K562 (cell line): Measurements from ENCODE around the gene CMBL. TPM values are rescaled to one million over a fixed set of nuclear protein-coding genes. Genes with fewer than 3 reads are reported as not detected.
A peak's percentile ranks its signal among the peaks of the same experiment; 100 is the strongest.

Source experiments
- ATAC-seq: fragments of 200-7000 bp; cut with Tn5 transposase; 3 replicates; pipeline ENCODE4 v1.9.1; 2020; ENCODE audit warnings: moderate library complexity
- BruUV-seq: library from RNA; stranded (reverse); fragments of 400-500 nt; replicated peaks from 2 replicates; lab custom pipeline; 2021; lab: Mats Ljungman, UMichigan
- CTCF ChIA-PET: fragments of 300-600 bp; formaldehyde crosslinking; extraction: SDS; loops from one replicate; lab custom pipeline; 2021; ENCODE audit warnings: low intra/inter-chr PET ratio; lab: Yijun Ruan, JAX
- POLR2A ChIA-PET: fragments of 300-600, 350-650 bp; sonication (Branson Sonifier 250); formaldehyde crosslinking; extraction: SDS; loops from one replicate; lab custom pipeline; 2021; ENCODE audit warnings: antibody characterized with exemption, inconsistent platforms; lab: Yijun Ruan, JAX
- DNase-seq, 4 experiments: peaks; one replicate each; pipeline versions ENCODE4 v3.0.0 to v3.0.0-alpha.2; 2011 to 2018; ENCODE audit warnings: low spot score in 3 of 4, mixed read lengths in 3 of 4; ENCODE audit errors: extremely low read depth in 1 of 4
- FAIRE-seq: peaks from 2 replicates; lab custom pipeline; 2011; peaks lifted over from hg19 to GRCh38; lab: Jason Lieb, UNC
- H2AFZ ChIP-seq: 2 replicates; pipeline ENCODE4 v1.6.0; 2011; ENCODE audit warnings: low read depth, low read length, control low read depth, inconsistent platforms
- H3K27ac ChIP-seq: fragments of 200-600 bp; 3 replicates; pipeline ENCODE4 v1.8.0; 2011; ENCODE audit warnings: low read depth, mild to moderate bottlenecking, control low read depth, inconsistent platforms, low read length, moderate library complexity, mixed read lengths; ENCODE audit errors: extremely low read depth
- H3K27me3 ChIP-seq, 2 experiments: fragments of 300-600 bp in 1 of 2; 2 replicates in 1 of 2; 3 replicates in 1 of 2; pipeline versions ENCODE4 v1.6.0 to v1.8.0; 2011; ENCODE audit warnings: inconsistent platforms in 2 of 2, low read length in 2 of 2, mild to moderate bottlenecking in 1 of 2, mixed read lengths in 1 of 2, moderate library complexity in 1 of 2; ENCODE audit not compliant: control insufficient read depth in 2 of 2, insufficient read depth in 2 of 2
- H3K36me3 ChIP-seq: fragments of 300-600 bp; 3 replicates; pipeline ENCODE4 v1.8.0; 2011; ENCODE audit warnings: mild to moderate bottlenecking, low read length, inconsistent platforms; ENCODE audit not compliant: control insufficient read depth, insufficient read depth
- H3K4me1 ChIP-seq, 2 experiments: fragments of 200-600 bp in 1 of 2; replicated peaks in 1 of 2; 2 replicates in 1 of 2; 3 replicates in 1 of 2; pipeline versions ENCODE4 v1.5.1 to v1.8.0; 2011; ENCODE audit warnings: inconsistent platforms in 2 of 2, low read length in 2 of 2, mild to moderate bottlenecking in 1 of 2, mixed read lengths in 1 of 2, moderate library complexity in 1 of 2; ENCODE audit not compliant: control insufficient read depth in 2 of 2, insufficient read depth in 2 of 2
- H3K4me2 ChIP-seq: 2 replicates; pipeline ENCODE4 v1.6.1; 2011; ENCODE audit warnings: low read length, control low read depth, inconsistent platforms, mixed read lengths; ENCODE audit not compliant: insufficient read depth
- H3K4me3 ChIP-seq: fragments of 200-600 bp; sonication (generic), shearing (Covaris generic); 2 replicates; pipeline ENCODE4 v1.5.1; 2016; ENCODE audit warnings: control low read depth, inconsistent platforms
- H3K79me2 ChIP-seq: fragments of 200-600 bp; 3 replicates; pipeline ENCODE4 v1.8.0; 2011; ENCODE audit warnings: low read length, inconsistent platforms; ENCODE audit not compliant: control insufficient read depth, insufficient read depth
- H3K9ac ChIP-seq, 2 experiments: 2 replicates each; pipeline versions ENCODE4 v1.6.0 to v1.6.1; 2011; ENCODE audit warnings: low read depth in 2 of 2, low read length in 2 of 2, control low read depth in 1 of 2, inconsistent platforms in 1 of 2, mild to moderate bottlenecking in 1 of 2, mixed read lengths in 1 of 2; ENCODE audit not compliant: insufficient read depth in 1 of 2
- H3K9me1 ChIP-seq: one replicate; pipeline ENCODE4 v1.6.0; 2011; ENCODE audit warnings: inconsistent platforms, mild to moderate bottlenecking, low read length, moderate library complexity; ENCODE audit not compliant: control insufficient read depth, insufficient read depth
- H3K9me3 ChIP-seq: replicated peaks from 2 replicates; pipeline ENCODE4 v1.5.1; 2011; ENCODE audit warnings: low read depth, low read length, inconsistent platforms; ENCODE audit not compliant: control insufficient read depth, insufficient read depth
- H4K20me1 ChIP-seq: replicated peaks from 2 replicates; pipeline ENCODE4 v1.6.1; 2011; ENCODE audit warnings: low read length, inconsistent platforms, mixed read lengths; ENCODE audit not compliant: control insufficient read depth, insufficient read depth
- CBX2 ChIP-seq: fragments of 200-600 bp; sonication (generic); IDR thresholded peaks from one replicate; pipeline ENCODE4 v1.6.1; 2012; ENCODE audit warnings: mild to moderate bottlenecking, low read length, inconsistent platforms; ENCODE audit not compliant: insufficient read depth, poor library complexity, severe bottlenecking
- KDM1A ChIP-seq, 2 experiments: fragments of 450-650 bp; IDR thresholded peaks; 2 replicates each; pipeline ENCODE4 v1.6.1; 2016; ENCODE audit warnings: mild to moderate bottlenecking in 2 of 2
- NFIC ChIP-seq: fragments of 450-650 bp; IDR thresholded peaks from 2 replicates; pipeline ENCODE4 v1.6.1; 2017; ENCODE audit warnings: mild to moderate bottlenecking, inconsistent platforms
- PHB2 ChIP-seq: fragments of 450-650 bp; IDR thresholded peaks from 2 replicates; pipeline ENCODE4 v1.6.1; 2017; ENCODE audit warnings: low read depth
- PTRF ChIP-seq: fragments of 450-650 bp; IDR thresholded peaks from 2 replicates; pipeline ENCODE4 v1.6.1; 2016; ENCODE audit warnings: mild to moderate bottlenecking, missing genetic modification characterization, missing compliant biosample characterization
- RBFOX2 ChIP-seq: fragments of 200-400 bp; formaldehyde crosslinking; IDR thresholded peaks from 2 replicates; pipeline ENCODE4 v1.6.1; 2017; ENCODE audit warnings: low read depth, mild to moderate bottlenecking, low read length, moderate library complexity
- RFX1 ChIP-seq: fragments of 450-650 bp; IDR thresholded peaks from 2 replicates; pipeline ENCODE4 v1.6.1; 2016; ENCODE audit warnings: mild to moderate bottlenecking, moderate library complexity
- TAL1 ChIP-seq: fragments of 450-650 bp; IDR thresholded peaks from 2 replicates; pipeline ENCODE4 v1.6.1; 2016; ENCODE audit warnings: mild to moderate bottlenecking
- ZBTB11 ChIP-seq, 3 experiments: fragments of 200-800 bp in 1 of 3; fragments of 250-450 bp in 1 of 3; fragments of 450-650 bp in 1 of 3; sonication (Bioruptor Pico) in 1 of 3; sonication (Bioruptor generic) in 1 of 3; formaldehyde crosslinking in 1 of 3; IDR thresholded peaks; 2 replicates each; pipeline versions ENCODE4 v1.6.1 to v1.8.0; 2016 to 2022; ENCODE audit warnings: mild to moderate bottlenecking in 2 of 3, missing genetic modification characterization in 2 of 3, missing compliant biosample characterization in 1 of 3, moderate library complexity in 1 of 3
- ZBTB8A ChIP-seq: fragments of 450-650 bp; IDR thresholded peaks from 2 replicates; pipeline ENCODE4 v1.6.1; 2018; ENCODE audit warnings: mild to moderate bottlenecking, moderate library complexity; ENCODE audit not compliant: partially characterized antibody
- ZNF583 ChIP-seq: fragments of 250-450 bp; sonication (Bioruptor Pico); IDR thresholded peaks from 2 replicates; pipeline ENCODE4 v1.4.0; 2020
- WGBS: fragments of 100-300 bp; shearing (Covaris generic); methylation state at CpG from one replicate; pipeline ENCODE4 v1.1.6; 2016; ENCODE audit warnings: low coverage, mixed read lengths; ENCODE audit not compliant: insufficient coverage; ENCODE audit errors: missing lambda C conversion rate; 5-methylcytosine and 5-hydroxymethylcytosine counted together
- in situ Hi-C: fragments of 300-500 bp; cut with MboI; formaldehyde crosslinking; loops from 4 replicates; pipeline ENCODE4 v1.15.0; 2018; ENCODE audit warnings: inconsistent platforms, mixed read lengths
- intact Hi-C: fragments of 100-400 bp; cut with micrococcal nuclease; formaldehyde crosslinking; loops from 2 replicates; pipeline ENCODE4 v1.14.2; 2022
- polyA plus RNA-seq, 8 experiments: library from polyadenylated mRNA; depleted of rRNA in 4 of 8; stranded (reverse) in 5 of 8; unstranded in 3 of 8; fragments of >200 nt; fragmentation: Nextera tagmentation in 2 of 8; fragmentation: Illumina TruSeq in 1 of 8; extraction: Ambion mirVana in 2 of 8; extraction: Trizol in 1 of 8; gene quantifications; 2 replicates each; pipeline versions ENCODE4 v1.2.1 to v1.2.3, GENCODE V29; 2011 to 2014; ENCODE audit warnings: inconsistent platforms in 1 of 8, missing spikeins in 1 of 8
- total RNA-seq, 7 experiments: library from RNA; depleted of rRNA in 6 of 7; stranded (reverse); fragments of >200 nt in 6 of 7; fragmentation: Illumina TruSeq in 2 of 7; extraction: Trizol in 2 of 7; gene quantifications; 2 replicates each; pipeline versions ENCODE4 v1.2.1 to v1.2.3, GENCODE V29; 2011 to 2021; ENCODE audit warnings: low replicate concordance in 1 of 7

Gene CMBL
- total and polyA plus RNA-seq, 9 of the 15 experiments (the other 6 are each of a cell fraction or from before 2014, with no cell fraction given): 22.6 to 192 (median 71.1) TPM

GRCh38 chr5:10339058-10339811 lies 31.5 kb upstream of the CMBL start:
- Histone ChIP-seq H3K27ac (no peak overlapping the region), H3K79me2 (no peaks in the 10 kb centered on the region), H3K9me1 (no peaks in the 10 kb centered on the region), H4K20me1 (no peaks in the 10 kb centered on the region), H2AFZ (no peak overlapping the region), H3K9ac (no peak overlapping the region), H3K36me3 (no peaks in the 10 kb centered on the region), H3K4me3 (no peak overlapping the region), H3K4me1 (no peaks in the 10 kb centered on the region; a peak in 3 of 5 replicates), H3K27me3 (no peaks in the 10 kb centered on the region), H3K9me3 (no peaks in the 10 kb centered on the region), H3K4me2 (no peak overlapping the region)
- DNase-seq: no peak
- CTCF ChIA-PET: no interaction called here
- 37% methylated on average over 19 of the region's 19 CpGs for WGBS
- no peak for FAIRE-seq
- POLR2A ChIA-PET: interaction anchor here (1.1 to 4.6 kb wide), 2 partner anchors 14 to 27 kb away, joined by 3 to 17 read pairs; partner anchors contain the start of gene MARCHF6
- in situ Hi-C loops (no loop called here), intact Hi-C loops (loop anchor here (1.0 kb wide), 1 partner anchor 13 kb away; no protein-coding TSS in a partner anchor)
- ATAC-seq: no peak
- peak; percentile 70 for TF ChIP-seq RFX1
- TF ChIP-seq KDM1A (IDR thresholded peaks at IDR 0.05): peak; percentile 37 to 49; a peak in 1 of 4 replicates
- no peak for TF ChIP-seq TAL1
- TF ChIP-seq NFIC: peak; percentile 54
- TF ChIP-seq ZBTB8A: no peak
- BruUV-seq: no TSS peak

- Histone ChIP-seq H3K36me3 (no peaks in the 10 kb centered on the region), H4K20me1 (no peaks in the 10 kb centered on the region), H2AFZ (no peak overlapping the region), H3K4me3 (no peak overlapping the region), H3K4me2 (no peak overlapping the region), H3K9me3 (no peaks in the 10 kb centered on the region), H3K79me2 (no peaks in the 10 kb centered on the region), H3K9me1 (no peaks in the 10 kb centered on the region), H3K27me3 (no peaks in the 10 kb centered on the region), H3K9ac (no peak overlapping the region), H3K4me1 (no peaks in the 10 kb centered on the region; a peak in 3 of 5 replicates), H3K27ac (no peak overlapping the region)
- DNase-seq (no peak), FAIRE-seq (no peak), ATAC-seq (no peak)
- in situ Hi-C loops: no loop called here
- no TSS peak for BruUV-seq
- intact Hi-C loops: loop anchor here (1.0 kb wide), 1 partner anchor 14 kb away; no protein-coding TSS in a partner anchor
- CTCF ChIA-PET: no interaction called here
- POLR2A ChIA-PET: interaction anchor here (1.1 to 4.6 kb wide), 2 partner anchors 15 to 27 kb away, joined by 3 to 17 read pairs; partner anchors contain the start of gene MARCHF6
- 42% methylated on average over 2 of the region's 2 CpGs for WGBS
- no peak for TF ChIP-seq PTRF (tag)
- TF ChIP-seq PHB2: no peak
- TF ChIP-seq CBX2: no peak
- TF ChIP-seq ZBTB11 (CRISPR knock-in tag; IDR thresholded peaks at IDR 0.05): no peak
- TF ChIP-seq ZNF583 (CRISPR knock-in tag): no peak
- TF ChIP-seq RBFOX2: no peak
Observed at GRCh38 chr5:10338686-10339057, 31.0 kb upstream of the CMBL start.
